ENCODE data around the gene JMJD4. TPM values are rescaled to one million over a fixed set of nuclear protein-coding genes. Genes with fewer than 3 reads are reported as not detected.

Gene JMJD4
- total and polyA plus RNA-seq, 2 of the 8 experiments (the other 6 are each of a cell fraction or from before 2014, with no cell fraction given), result 13.2 to 23.3 TPM

DNA sequence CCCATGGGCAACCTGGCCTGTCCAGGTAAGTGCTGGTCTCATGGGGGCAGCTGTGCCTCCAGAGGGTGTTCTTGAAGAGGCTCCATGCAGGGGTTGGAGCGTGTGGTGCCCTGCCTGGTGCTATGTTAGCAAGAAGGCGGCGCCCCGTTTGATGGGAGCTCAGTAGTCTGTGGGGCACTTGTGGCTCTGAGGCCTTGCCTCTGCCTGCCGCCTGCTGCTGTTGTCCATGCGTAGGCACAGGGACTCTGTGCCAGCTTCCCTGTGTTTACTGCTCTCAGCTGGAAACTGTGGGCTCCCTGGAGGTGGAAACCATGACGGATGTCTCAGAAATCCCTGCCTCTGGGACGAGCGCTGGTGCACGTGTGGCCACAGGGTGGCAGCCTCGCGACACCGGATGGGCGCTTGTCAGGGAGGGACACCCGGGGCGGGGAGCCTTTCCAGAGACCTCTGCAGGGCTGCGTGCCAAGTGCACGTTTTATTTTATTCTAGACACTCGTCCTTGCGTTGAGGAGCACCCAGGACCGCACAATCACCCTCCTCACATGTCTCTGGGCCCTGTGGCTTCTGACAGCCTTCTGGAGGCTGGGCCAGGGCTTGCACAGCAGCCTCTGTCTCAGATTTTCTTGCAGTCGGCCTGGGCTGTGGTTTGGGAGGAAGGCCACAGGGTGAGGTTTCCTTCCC lies 27.3 kb upstream of the JMJD4 start:
- H4K8ac ChIP-seq (ENCODE audit: extremely low read depth, insufficient read depth, low read length), result no peak overlapping the region
- CTCF ChIA-PET (ENCODE audit: partially characterized antibody), result interaction anchor here (0.6 to 7.7 kb wide), 40 partner anchors 12 to 1338 kb away, joined by 3 to 51 read pairs (median 5); partner anchors contain the start of gene WNT9A
- POLR2A ChIA-PET (ENCODE audit: partially characterized antibody), result interaction anchor here (0.6 to 1.2 kb wide), 2 partner anchors 185 to 273 kb away, joined by 3 to 5 read pairs; partner anchors contain the start of gene WNT9A
- no peak overlapping the region for H3K23ac ChIP-seq (ENCODE audit: insufficient read length)
- FAIRE-seq, result peak; percentile 28
- no peak overlapping the region for H2AFZ ChIP-seq (ENCODE audit: low read length)
- H2BK15ac ChIP-seq (ENCODE audit: low read length), result no peak overlapping the region
- H3K4me1 ChIP-seq (replicated peaks in 1 of 4; ENCODE audit: control insufficient read depth in 3 of 4, insufficient read depth in 4 of 4, low read length in 3 of 4), result peaks cover 0 to 5% (median under 1%) of the 10 kb centered on the region in 4 experiments; a peak in 3 of 7 replicates
- H2AK5ac ChIP-seq (ENCODE audit: low read depth, low read length), result no peak overlapping the region
- H3K9ac ChIP-seq (replicated peaks in 1 of 4; ENCODE audit: extremely low read depth in 1 of 4, low read depth in 3 of 4, low read length in 3 of 4), result no peak overlapping the region; a peak in 1 of 7 replicates
- H3K23me2 ChIP-seq (ENCODE audit: low read depth, low read length), result no peaks in the 10 kb centered on the region
- no peak overlapping the region for H3K4me3 ChIP-seq (ENCODE audit: extremely low read depth in 1 of 4, insufficient read depth in 2 of 4, low read depth in 3 of 4, low read length in 4 of 4)
- H4K5ac ChIP-seq (ENCODE audit: insufficient read length, low read depth, low read length), result no peak overlapping the region
- H2BK5ac ChIP-seq (ENCODE audit: low read depth, low read length), result no peak overlapping the region; the same call in 1 of the 2 replicates
- no peaks in the 10 kb centered on the region; the same call in 1 of the 2 replicates for H3K79me1 ChIP-seq (ENCODE audit: low read depth, low read length)
- H3K56ac ChIP-seq (replicated peaks; ENCODE audit: insufficient read length, low read depth, low read length), result no peak overlapping the region
- H2BK12ac ChIP-seq (ENCODE audit: low read depth, low read length), result no peak overlapping the region
- peaks cover 13 to 32% of the 10 kb centered on the region in 2 experiments for H4K20me1 ChIP-seq (replicated peaks in 1 of 2; ENCODE audit: control insufficient read depth in 1 of 2, insufficient read depth in 2 of 2, low read length in 2 of 2)
- H3K27me3 ChIP-seq (replicated peaks in 1 of 4; ENCODE audit: control insufficient read depth in 3 of 4, extremely low read depth in 1 of 4, insufficient read depth in 3 of 4, low read length in 3 of 4), result no peaks in the 10 kb centered on the region
- WGBS, 2 experiments (ENCODE audit: extremely low coverage in 1 of 2, insufficient coverage in 1 of 2, insufficient read length in 1 of 2, insufficient replicate concordance in 2 of 2, low coverage in 1 of 2, low lambda C conversion rate in 2 of 2, missing lambda C conversion rate in 1 of 2), result 35% methylated on average over 22 of the region's 22 CpGs; no CpG with 5 or more reads in 1 of the 2 experiments
- peak; percentile 47 to 92 for DNase-seq (ENCODE audit: low read depth in 1 of 2, low spot score in 2 of 2)
- H3K14ac ChIP-seq (ENCODE audit: insufficient read length), result no peak overlapping the region
- H3K4me2 ChIP-seq (ENCODE audit: insufficient read depth in 1 of 2, low read depth in 2 of 2, low read length in 2 of 2), result no peak overlapping the region
- H3K36me3 ChIP-seq (ENCODE audit: control insufficient read depth in 2 of 4, insufficient read depth in 4 of 4, low read length in 3 of 4), result peaks cover 8 to 26% (median 18%) of the 10 kb centered on the region in 4 experiments; a peak in 7 of 8 replicates
- H3K27ac ChIP-seq (ENCODE audit: low read depth, low read length), result no peak overlapping the region
- H3K4ac ChIP-seq (replicated peaks; ENCODE audit: insufficient read length, low read depth, low read length), result no peak overlapping the region
- no peak overlapping the region for H2BK20ac ChIP-seq (ENCODE audit: low read length)
- no peak overlapping the region for H2BK120ac ChIP-seq (replicated peaks; ENCODE audit: low read depth, low read length)
- no peaks in the 10 kb centered on the region for H3K9me3 ChIP-seq (ENCODE audit: insufficient read depth in 2 of 2, low read depth in 1 of 2, low read length in 1 of 2)
- H3K79me2 ChIP-seq (ENCODE audit: control insufficient read depth in 1 of 2, insufficient read depth in 2 of 2, low read length in 2 of 2), result peaks cover 0 to 11% of the 10 kb centered on the region in 2 experiments; a peak in 1 of 4 replicates
- H4K91ac ChIP-seq (replicated peaks; ENCODE audit: insufficient read length, low read length), result no peak overlapping the region
- H3K18ac ChIP-seq (ENCODE audit: extremely low read depth, low read length), result no peak overlapping the region
- no peak for TF ChIP-seq CBX5 (IDR thresholded peaks at IDR 0.05; ENCODE audit: low read depth, low read length)
- peak; percentile 39; the same call in 1 of the 2 replicates for TF ChIP-seq JUN (IDR thresholded peaks at IDR 0.05; ENCODE audit: low read depth, low read length)
- no peak for TF ChIP-seq SIX5 (IDR thresholded peaks at IDR 0.05; ENCODE audit: low read depth, low read length)
- peak; percentile 67 for TF ChIP-seq YY1 (IDR thresholded peaks at IDR 0.05; ENCODE audit: low read depth, low read length)
- peak; percentile 52; the same call in 1 of the 2 replicates for TF ChIP-seq CREB1 (IDR thresholded peaks at IDR 0.05)
- TF ChIP-seq RAD21 (IDR thresholded peaks at IDR 0.05 in 1 of 2, conservative IDR thresholded peaks at IDR 0.05 in 1 of 2; ENCODE audit: low read depth in 2 of 2, low read length in 2 of 2), result peak; percentile 96 to 99
- TF ChIP-seq EGR1 (IDR thresholded peaks at IDR 0.05; ENCODE audit: borderline replicate concordance, low read depth, low read length), result no peak
- TF ChIP-seq SIN3A (conservative IDR thresholded peaks at IDR 0.05 in 1 of 2, IDR thresholded peaks at IDR 0.05 in 1 of 2; ENCODE audit: low read depth in 1 of 2, low read length in 2 of 2), result peak in 1 of 2 experiments; percentile 74; a peak in 1 of 4 replicates
- peak; percentile 94 to 98 (median 95) for TF ChIP-seq CTCF (IDR thresholded peaks at IDR 0.05; ENCODE audit: control extremely low read depth in 1 of 3, insufficient read depth in 1 of 3, low read depth in 1 of 3, low read length in 3 of 3)

Data from H1 (cell line).